ENCODE results near the gene CCDC30.

DNA sequence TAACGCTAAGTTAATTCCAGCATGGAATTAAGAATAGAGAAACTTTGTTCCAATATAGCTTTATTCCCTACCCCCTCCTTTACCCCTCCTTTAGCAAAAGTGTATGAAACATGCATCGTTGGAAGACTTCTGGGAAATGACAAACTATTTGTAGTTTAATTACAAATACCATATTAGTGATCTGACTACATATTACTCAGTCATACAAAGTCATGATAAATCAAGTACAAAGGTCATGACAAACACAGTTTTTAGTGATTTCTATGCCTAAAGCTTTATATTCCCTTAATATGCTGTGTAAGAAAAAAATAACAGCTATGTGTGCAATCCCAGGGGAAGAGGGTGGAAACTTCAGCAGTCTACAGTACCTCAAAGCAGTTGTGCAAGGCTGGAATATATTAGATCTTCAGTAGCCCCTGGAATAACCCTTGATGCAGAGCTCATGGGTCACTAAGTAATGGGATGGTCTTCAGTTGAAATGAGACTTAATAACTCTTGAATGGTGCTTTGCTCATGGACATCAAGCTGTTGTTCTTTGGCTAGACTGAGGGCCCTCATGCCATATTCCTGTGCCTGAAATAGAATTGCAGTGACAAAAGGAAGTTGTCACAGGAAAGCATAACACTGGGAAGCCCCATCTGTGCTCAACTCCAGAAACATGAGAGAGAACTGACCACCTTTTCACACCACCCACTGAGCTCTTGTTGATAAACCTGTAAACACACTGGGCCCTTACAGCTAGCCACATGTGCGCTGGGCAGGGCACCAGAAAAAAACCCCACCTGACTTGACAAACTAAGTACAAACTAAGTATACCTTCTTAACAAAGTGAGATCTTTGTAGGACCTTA lies 32.6 kb upstream of the CCDC30 start:
- TF ChIP-seq, protein P1, sequence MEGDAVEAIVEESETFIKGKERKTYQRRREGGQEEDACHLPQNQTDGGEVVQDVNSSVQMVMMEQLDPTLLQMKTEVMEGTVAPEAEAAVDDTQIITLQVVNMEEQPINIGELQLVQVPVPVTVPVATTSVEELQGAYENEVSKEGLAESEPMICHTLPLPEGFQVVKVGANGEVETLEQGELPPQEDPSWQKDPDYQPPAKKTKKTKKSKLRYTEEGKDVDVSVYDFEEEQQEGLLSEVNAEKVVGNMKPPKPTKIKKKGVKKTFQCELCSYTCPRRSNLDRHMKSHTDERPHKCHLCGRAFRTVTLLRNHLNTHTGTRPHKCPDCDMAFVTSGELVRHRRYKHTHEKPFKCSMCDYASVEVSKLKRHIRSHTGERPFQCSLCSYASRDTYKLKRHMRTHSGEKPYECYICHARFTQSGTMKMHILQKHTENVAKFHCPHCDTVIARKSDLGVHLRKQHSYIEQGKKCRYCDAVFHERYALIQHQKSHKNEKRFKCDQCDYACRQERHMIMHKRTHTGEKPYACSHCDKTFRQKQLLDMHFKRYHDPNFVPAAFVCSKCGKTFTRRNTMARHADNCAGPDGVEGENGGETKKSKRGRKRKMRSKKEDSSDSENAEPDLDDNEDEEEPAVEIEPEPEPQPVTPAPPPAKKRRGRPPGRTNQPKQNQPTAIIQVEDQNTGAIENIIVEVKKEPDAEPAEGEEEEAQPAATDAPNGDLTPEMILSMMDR (optimal IDR thresholded peaks at IDR 0.05 in 1 of 3, IDR thresholded peaks at IDR 0.05 in 1 of 3, conservative IDR thresholded peaks at IDR 0.05 in 1 of 3; ENCODE audit: extremely low read depth in 1 of 3, insufficient read depth in 2 of 3, low read length in 3 of 3): no peak
- no peak for TF ChIP-seq EZH2 (IDR thresholded peaks at IDR 0.05; ENCODE audit: low read length)

Data from keratinocyte (primary cell).